IPS-20b (cell line): Measurements from ENCODE around the gene SON.

Experiments used
- H3K27ac ChIP-seq: one replicate; pipeline ENCODE4 v1.5.1; 2013; ENCODE audit warnings: low read length
- H3K27me3 ChIP-seq: 2 replicates; pipeline ENCODE4 v1.6.1; 2013; ENCODE audit warnings: mild to moderate bottlenecking, low read length, inconsistent platforms; ENCODE audit not compliant: insufficient read depth
- H3K36me3 ChIP-seq: 2 replicates; pipeline ENCODE4 v1.6.1; 2013; ENCODE audit warnings: low read depth, mild to moderate bottlenecking, inconsistent platforms, low read length, moderate library complexity; ENCODE audit not compliant: insufficient read depth
- H3K4me1 ChIP-seq: 2 replicates; pipeline ENCODE4 v1.6.1; 2013; ENCODE audit warnings: mild to moderate bottlenecking, control low read depth, inconsistent platforms, low read length, moderate library complexity; ENCODE audit not compliant: insufficient read depth
- H3K4me3 ChIP-seq: 2 replicates; pipeline ENCODE4 v1.5.1; 2013; ENCODE audit warnings: mild to moderate bottlenecking, low read length, inconsistent platforms
- H3K9ac ChIP-seq: 2 replicates; pipeline ENCODE4 v1.6.1; 2013; ENCODE audit warnings: low read depth, mild to moderate bottlenecking, inconsistent platforms, low read length, moderate library complexity
- H3K9me3 ChIP-seq: 2 replicates; pipeline ENCODE4 v1.6.1; 2013; ENCODE audit warnings: mild to moderate bottlenecking, low read depth, low read length, inconsistent platforms; ENCODE audit not compliant: insufficient read depth

SON gene

DNA sequence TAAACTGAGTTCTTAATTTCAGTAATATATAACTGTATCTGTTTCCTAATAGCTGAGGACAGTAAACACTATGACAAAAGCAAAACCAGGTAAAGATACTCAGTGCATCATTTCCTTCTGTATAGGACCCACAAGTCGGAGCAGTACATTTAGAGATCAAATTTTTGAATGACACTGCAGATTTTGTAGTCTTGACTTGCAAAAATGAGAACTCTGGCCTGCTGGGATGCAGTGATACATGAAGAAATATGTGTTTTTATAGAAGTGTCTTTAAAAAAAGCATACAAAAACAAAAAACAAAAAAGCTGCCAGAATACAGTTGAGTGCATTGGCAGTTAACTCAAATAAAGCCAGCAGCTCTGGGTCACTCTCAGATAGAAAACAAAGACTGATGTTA, 19.9 kb upstream of the SON start:
- no peaks in the 10 kb centered on the region for H3K27me3 ChIP-seq
- H3K36me3 ChIP-seq = peaks cover 87% of the 10 kb centered on the region
- no peaks in the 10 kb centered on the region for H3K9me3 ChIP-seq
- H3K4me3 ChIP-seq = no peak overlapping the region
- H3K4me1 ChIP-seq = no peaks in the 10 kb centered on the region
- no peak overlapping the region for H3K27ac ChIP-seq
- H3K9ac ChIP-seq = no peak overlapping the region

DNA sequence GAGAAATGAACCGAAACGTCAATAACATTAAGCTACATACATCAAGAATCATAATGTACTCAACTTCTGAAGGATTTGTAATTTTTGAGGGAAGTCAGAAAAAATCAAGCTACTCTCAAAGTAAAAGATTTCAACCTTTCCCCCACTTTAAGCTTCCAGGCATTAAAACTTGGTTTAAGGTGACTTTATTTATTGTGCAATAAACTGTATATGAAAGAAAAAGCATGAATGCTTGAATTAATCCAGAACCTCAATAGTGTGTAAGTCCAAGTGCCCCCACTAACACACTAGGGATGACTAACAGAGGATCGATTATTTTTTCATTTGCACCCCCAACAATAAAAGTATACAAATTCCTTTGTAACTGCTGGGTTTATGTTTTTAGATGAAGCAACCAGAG, 11.8 kb upstream of the SON start:
- Histone ChIP-seq H3K9ac (no peak overlapping the region), H3K27ac (no peak overlapping the region), H3K4me1 (no peaks in the 10 kb centered on the region), H3K9me3 (no peaks in the 10 kb centered on the region), H3K27me3 (no peaks in the 10 kb centered on the region), H3K36me3 (peaks cover 100% of the 10 kb centered on the region), H3K4me3 (no peak overlapping the region)

DNA sequence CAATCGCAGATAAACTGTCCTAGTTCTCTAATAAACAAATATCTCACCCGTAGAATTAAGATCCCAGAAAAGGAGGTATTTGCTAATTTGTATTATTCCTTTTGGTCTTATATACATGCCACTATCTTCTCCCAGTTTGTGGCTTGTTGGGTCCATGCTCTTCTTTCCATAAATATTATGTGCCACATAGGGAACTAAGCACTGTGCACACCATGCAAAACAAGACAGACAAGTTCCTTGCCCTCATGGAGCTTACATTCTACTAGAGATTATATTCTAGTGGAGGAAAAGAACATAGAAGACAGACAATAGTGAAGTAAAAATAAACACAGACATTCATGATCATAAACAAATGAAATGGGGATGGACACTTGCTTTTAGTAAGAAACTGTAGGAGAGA, 5.6 kb upstream of the SON start:
- Histone ChIP-seq H3K4me3 (no peak overlapping the region), H3K9me3 (no peaks in the 10 kb centered on the region), H3K27me3 (no peaks in the 10 kb centered on the region), H3K4me1 (peaks cover 5% of the 10 kb centered on the region; the same call in 1 of the 2 replicates), H3K36me3 (peaks cover 85% of the 10 kb centered on the region), H3K27ac (no peak overlapping the region), H3K9ac (no peak overlapping the region)

DNA sequence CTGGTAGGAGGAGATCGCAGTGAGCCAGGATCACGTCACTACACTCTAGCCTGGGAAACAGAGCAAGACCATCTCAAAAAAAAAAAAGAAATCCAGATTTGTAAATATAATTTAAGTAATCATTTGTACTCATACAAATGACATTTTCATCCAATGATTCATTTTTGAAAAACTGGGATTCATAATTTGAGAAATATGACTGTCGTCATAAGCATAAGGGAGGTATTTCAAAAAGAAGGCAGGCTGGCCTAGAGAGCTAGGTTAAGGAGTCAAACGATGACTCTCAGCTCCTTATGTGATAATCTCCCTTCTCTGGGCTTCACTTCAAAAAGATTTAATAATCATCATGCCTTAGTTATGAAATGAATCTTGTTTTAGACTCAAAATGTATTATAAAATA, 3.2 kb upstream of the SON start:
- H3K36me3 ChIP-seq = peaks cover 62% of the 10 kb centered on the region
- peaks cover 9% of the 10 kb centered on the region; the same call in 1 of the 2 replicates for H3K4me1 ChIP-seq
- no peak overlapping the region for H3K27ac ChIP-seq
- no peaks in the 10 kb centered on the region for H3K9me3 ChIP-seq
- H3K27me3 ChIP-seq = no peaks in the 10 kb centered on the region
- no peak overlapping the region for H3K4me3 ChIP-seq
- no peak overlapping the region for H3K9ac ChIP-seq

DNA sequence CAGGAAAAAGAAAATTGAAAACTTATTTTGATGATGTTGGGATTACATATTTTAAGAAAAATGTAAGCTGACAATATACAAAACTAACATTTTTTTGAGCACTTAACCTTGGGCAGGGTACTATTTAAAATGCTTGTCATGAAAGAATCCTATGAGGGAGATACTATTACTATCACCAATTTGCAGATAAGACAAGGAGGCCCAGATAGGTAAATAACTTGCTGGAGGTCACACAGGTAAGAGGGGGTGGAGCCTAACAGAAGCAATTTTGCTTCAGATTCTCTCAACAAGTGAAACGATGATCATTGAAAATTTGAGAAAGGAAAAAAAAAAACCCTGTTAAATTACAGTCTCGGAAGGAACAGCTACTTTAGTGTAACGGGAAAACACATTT, 2.1 kb upstream of the SON start:
- H3K27me3 ChIP-seq = no peaks in the 10 kb centered on the region
- H3K9ac ChIP-seq = peak overlapping the region; percentile 97; the same call in 1 of the 2 replicates
- no peaks in the 10 kb centered on the region for H3K9me3 ChIP-seq
- peaks cover 51% of the 10 kb centered on the region for H3K36me3 ChIP-seq
- H3K27ac ChIP-seq = no peak overlapping the region
- peak overlapping the region; percentile 91 for H3K4me3 ChIP-seq
- peaks cover 16% of the 10 kb centered on the region; the same call in 1 of the 2 replicates for H3K4me1 ChIP-seq

DNA sequence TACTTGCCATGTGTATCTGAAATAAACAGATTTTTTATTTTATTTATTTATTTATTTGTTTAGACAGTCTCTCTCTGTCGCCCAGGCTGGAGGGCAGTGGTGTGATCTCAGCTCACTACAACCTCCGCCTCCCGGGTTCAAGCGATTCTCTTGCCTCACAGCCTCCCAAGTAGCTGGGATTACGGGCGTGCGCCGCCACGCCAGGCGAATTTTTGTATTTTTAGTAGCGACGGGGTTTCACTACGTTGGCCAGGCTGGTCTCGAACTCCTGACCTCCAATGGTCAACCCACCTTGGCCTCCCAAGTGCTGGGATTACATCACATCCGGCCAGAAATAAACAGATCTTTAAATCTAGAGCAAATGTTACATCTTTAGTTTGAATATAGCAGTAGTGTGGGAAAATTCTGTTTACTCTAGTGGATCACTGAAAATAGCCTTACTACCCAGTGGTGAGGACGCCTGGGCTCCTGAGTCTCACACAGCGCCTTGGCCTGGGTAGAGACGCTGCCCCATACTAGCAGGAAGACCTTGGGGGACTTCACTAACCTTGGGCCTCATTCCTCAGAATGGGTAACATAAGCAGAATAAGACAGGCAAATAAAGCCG, 1.6 kb upstream of the SON start:
- no peaks in the 10 kb centered on the region for H3K9me3 ChIP-seq
- H3K27ac ChIP-seq = peak overlapping the region; percentile 97
- H3K36me3 ChIP-seq = peaks cover 51% of the 10 kb centered on the region
- peaks cover 16% of the 10 kb centered on the region; the same call in 1 of the 2 replicates for H3K4me1 ChIP-seq
- H3K9ac ChIP-seq = peak overlapping the region; percentile 97
- H3K27me3 ChIP-seq = no peaks in the 10 kb centered on the region
- H3K4me3 ChIP-seq = peak overlapping the region; percentile 91

DNA sequence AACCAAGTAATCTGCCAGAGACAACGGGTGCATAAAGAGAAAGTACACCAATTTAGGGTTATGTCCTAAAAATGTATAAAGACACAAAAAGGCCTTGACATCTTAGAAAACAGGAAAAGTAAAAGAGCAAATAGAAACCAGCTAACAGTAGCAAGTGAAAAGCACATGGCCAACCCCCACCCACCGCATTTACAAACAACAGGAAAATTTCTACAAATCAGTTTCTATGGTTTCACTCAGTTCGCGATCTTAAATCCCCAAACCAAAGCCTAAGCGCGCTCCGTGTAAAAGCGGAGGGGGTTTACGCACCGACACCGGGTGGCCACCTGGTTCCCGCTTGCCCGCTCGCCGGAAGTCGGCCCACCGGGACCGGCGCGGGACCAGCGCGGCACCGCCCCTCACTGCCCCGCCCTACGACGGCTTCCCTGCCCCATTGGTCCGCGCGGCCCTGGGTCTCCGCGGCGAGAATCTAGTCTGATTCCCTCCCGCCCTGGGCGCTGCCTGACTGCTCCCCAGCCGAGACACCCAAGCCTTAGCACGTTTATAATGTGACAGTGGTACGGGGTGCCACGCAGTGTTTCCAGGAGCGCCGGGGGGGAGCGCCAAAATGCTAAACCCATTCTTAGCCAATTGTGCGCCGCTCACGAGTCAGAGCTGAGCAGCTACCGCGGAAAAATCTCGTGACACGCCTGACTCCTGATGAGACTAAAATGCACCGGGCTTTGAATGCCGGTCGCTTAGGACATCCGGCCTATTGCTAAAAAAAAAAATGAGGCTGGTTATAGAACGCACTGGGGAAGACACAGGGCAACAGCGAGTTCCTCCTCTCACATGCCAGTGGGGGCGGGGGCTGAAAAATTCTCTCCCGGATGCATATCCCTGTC, 840 bp upstream of the SON start, which contains the start of gene GART:
Gene GART (minus strand): TSS at position 362 of the 884 bp plus-strand sequence. CDS start 2,802 bp downstream, outside the sequence.
- peak within 1 kb of the TSS; percentile 97 for H3K27ac ChIP-seq

DNA sequence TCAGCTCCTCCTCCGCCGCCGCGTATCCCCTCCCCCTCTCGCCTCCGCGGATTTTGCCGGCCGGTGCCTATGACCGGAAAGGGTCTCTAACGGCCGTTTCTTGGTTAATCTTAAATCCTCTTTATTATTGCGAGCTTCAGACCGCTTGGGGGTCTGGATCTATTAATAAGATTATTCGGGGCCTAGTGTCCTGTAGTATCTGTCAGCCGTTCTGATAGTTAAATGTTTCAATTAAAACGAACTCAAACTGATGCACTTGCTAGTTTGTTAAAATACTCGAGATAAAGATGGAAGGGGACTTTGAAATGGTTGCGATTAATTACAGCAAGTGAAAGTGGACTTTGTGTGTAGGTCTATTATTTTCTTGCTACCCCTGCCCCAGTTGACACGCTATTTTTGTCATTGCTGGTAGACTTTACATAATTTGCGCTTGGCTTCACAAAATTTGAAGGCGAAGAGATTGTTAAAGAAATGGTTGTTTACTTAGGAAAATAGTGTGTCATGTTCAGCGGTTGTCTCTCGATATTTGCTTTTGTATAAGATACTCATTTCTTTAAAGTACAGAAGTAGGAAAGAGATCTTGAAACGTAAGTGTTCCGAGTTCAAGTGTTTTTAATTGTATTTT, 779 bp downstream of the SON start:
- Histone ChIP-seq H3K27me3 (no peaks in the 10 kb centered on the region), H3K4me1 (peaks cover 18% of the 10 kb centered on the region; the same call in 1 of the 2 replicates), H3K9me3 (no peaks in the 10 kb centered on the region), H3K9ac (peak overlapping the region; percentile 97), H3K36me3 (peaks cover 51% of the 10 kb centered on the region), H3K4me3 (peak overlapping the region; percentile 91), H3K27ac (peak overlapping the region; percentile 90)

More for the DNA sequence above, 840 bp upstream of the SON start, which contains the start of gene GART:
- Histone ChIP-seq H3K4me1 (peaks cover 16% of the 10 kb centered on the region; the same call in 1 of the 2 replicates), H3K4me3 (peak within 1 kb of the TSS; percentile 91), H3K27me3 (no peaks in the 10 kb centered on the region), H3K9ac (peak within 1 kb of the TSS; percentile 97), H3K9me3 (no peaks in the 10 kb centered on the region), H3K36me3 (peaks cover 51% of the 10 kb centered on the region)

DNA sequence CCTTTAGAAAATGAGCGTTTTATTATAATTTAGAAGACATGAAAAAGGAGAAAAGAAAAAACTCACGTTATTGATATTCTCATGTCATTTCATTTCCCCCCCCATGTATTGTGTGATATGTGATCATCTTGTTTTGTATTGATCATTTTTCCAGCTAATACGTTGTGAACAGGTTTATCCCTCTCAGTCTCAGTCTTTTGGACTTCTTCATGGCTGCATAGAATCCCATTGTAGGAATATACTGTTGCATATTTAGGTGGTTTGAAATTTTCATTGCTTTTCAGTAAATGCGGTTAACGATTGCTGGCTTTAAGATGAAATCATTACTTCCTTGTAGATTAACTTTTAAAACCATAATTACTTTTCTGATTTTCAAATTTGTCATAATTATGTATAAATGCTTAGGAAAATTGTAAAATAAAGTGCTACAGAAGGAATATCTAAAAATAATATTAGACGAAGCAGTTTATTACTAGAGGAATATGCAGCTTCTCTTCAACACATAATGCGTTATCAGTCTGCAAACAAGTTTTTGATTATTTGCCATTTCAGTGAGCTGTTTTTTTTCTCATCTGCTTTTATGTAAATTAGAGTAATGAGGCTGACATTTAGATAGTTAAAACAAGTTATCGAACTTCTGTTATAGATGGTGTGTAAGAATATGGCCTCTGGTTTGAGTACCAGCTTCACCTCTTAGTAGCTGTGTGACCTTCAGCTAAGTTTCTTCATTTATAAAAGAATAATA, 1.8 kb downstream of the SON start:
- Histone ChIP-seq H3K4me3 (peak overlapping the region; percentile 91), H3K4me1 (peaks cover 18% of the 10 kb centered on the region; the same call in 1 of the 2 replicates), H3K36me3 (peaks cover 51% of the 10 kb centered on the region), H3K27me3 (no peaks in the 10 kb centered on the region), H3K9ac (peak overlapping the region; percentile 97), H3K9me3 (no peaks in the 10 kb centered on the region), H3K27ac (no peak overlapping the region)

DNA sequence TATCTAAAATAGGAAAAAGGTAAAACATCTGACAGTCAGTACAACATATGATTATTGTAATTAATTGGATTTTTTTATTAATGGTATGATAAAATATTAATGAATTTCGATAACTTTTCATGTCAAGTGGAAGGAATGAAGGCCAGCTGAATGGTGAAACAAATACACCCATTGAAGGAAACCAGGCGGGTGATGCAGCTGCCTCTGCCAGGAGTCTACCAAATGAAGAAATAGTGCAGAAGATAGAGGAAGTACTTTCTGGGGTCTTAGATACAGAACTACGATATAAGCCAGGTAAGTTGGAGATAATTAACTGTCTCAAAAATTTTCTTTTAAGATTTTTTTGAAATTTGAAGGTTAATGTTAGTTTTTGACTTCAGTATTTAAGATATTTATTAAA, 3.2 kb downstream of the SON start:
- Histone ChIP-seq H3K36me3 (peaks cover 54% of the 10 kb centered on the region), H3K4me1 (peaks cover 13% of the 10 kb centered on the region; the same call in 1 of the 2 replicates), H3K9ac (no peak overlapping the region), H3K27me3 (no peaks in the 10 kb centered on the region), H3K4me3 (no peak overlapping the region), H3K9me3 (no peaks in the 10 kb centered on the region), H3K27ac (no peak overlapping the region)
